ENCODE measurements around the gene MMP3. TPM values are rescaled to one million over a fixed set of nuclear protein-coding genes. Genes with fewer than 3 reads are reported as not detected.

Gene MMP3
- total RNA-seq, 1 experiment from 2014 or later = 17.8 TPM

GRCh38 chr11:102807921-102808320 is 35.5 kb downstream of the MMP3 start:
- DNase-seq = peak; percentile 28
- Histone ChIP-seq H3K4me3 (no peak overlapping the region), H3K9me3 (no peaks in the 10 kb centered on the region), H3K36me3 (no peaks in the 10 kb centered on the region), H3K27me3 (no peaks in the 10 kb centered on the region)

DNA sequence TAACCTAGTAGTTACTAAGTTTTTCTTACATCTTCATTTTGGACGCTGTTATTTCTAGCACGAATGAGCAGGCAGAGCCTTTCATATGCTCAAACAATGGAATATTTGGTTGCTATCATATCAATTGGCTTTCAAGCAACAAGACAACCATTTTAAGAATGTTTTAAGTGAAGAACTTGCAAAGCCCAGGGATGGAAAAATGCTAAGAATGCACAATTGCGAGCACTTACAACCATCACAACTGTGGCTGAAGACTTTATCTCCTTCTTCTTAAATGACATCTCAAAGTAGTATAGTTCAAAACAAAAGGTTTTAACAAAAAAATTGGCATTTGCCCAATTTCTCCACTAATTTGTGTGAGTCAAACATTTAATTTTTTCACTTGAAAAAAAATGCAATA is 37.1 kb downstream of the MMP3 start:
- no peaks in the 10 kb centered on the region for H3K9me3 ChIP-seq
- DNase-seq = no peak
- H3K27me3 ChIP-seq = no peaks in the 10 kb centered on the region
- H3K36me3 ChIP-seq = no peaks in the 10 kb centered on the region
- H3K4me3 ChIP-seq = no peak overlapping the region

DNA sequence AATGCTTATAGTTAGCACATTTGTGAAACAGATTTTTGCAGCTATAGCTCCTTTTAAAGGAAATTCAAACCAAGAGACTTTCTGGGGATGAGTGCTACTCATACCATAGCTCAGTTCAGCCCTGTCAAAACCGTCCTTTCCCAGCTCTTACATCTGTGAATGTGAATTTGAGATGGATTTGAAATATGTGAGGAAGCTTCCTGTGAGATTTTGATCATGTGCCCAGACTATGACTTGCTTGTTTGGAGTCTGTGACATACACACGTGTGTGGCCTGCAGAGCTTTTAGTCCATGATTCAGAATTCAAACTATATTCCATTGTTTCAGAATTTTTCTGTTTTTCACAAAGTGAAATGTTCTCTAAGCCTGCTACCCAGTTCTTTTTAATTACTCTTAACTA is 41.1 kb downstream of the MMP3 start:
- Histone ChIP-seq H3K9me3 (no peaks in the 10 kb centered on the region), H3K36me3 (no peaks in the 10 kb centered on the region), H3K27me3 (no peaks in the 10 kb centered on the region), H3K4me3 (no peak overlapping the region)
- DNase-seq = peak; percentile 48

DNA sequence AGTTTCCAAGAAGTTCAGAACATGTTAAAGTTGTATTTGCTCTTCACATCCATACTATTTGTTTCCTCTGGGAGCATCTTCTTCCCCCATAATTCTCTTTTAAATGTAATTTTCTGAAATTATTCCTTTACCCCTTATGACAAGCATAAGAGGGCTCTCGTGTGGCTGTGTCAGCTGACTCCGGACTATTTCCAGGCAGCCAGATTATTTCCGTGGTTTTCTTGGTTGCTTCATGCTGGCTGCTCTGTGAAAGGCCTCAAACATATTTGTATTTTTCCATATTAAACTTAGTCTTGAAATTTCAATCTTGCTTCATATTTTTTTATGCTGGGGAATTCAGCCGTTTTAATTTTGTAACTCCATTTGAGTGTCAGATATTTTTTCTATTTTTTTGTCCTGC is 42.6 kb downstream of the MMP3 start:
- no peak overlapping the region for H3K4me3 ChIP-seq
- H3K27me3 ChIP-seq = no peaks in the 10 kb centered on the region
- H3K9me3 ChIP-seq = no peaks in the 10 kb centered on the region
- DNase-seq = no peak
- H3K36me3 ChIP-seq = no peaks in the 10 kb centered on the region

DNA sequence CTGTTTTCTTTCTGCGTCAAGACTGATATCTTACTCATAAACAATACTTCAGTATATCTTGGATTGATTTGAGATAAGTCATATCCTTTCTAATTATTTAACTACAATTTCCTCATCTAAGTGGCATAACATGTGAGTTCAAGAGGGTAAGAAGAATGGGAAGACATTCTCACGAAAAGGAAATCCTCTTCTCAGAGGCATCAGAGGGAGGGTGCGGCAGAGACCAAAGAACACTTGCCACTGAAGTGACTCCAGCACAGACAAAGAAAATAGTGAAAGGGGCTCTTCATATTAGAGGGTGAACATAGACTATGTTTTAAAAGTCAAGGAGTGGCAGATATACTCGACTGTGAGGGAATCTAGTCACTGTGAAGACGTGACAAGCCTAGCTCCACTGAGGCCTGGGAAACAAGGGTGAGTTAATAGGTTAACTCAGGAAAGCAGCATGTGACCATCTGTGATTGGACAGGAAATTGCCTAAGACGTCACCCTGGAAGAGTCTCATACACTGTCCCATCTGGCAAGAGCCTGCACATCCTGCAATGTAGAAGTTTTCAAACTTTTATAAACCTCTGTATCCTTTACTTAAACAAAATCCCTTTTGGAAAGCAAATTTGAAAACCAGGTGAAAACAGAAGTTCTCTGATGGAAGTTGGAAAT is 43.6 kb downstream of the MMP3 start:
- no peaks in the 10 kb centered on the region for H3K27me3 ChIP-seq
- H3K4me3 ChIP-seq = no peak overlapping the region
- no peaks in the 10 kb centered on the region for H3K36me3 ChIP-seq
- no peak for DNase-seq
- no peaks in the 10 kb centered on the region for H3K9me3 ChIP-seq

GRCh38 chr11:102798012-102798746 is 45.2 kb downstream of the MMP3 start, which contains the start of gene MMP1:
MMP1 (minus strand) TSS chr11:102798160; CDS start chr11:102798092, 68 bp downstream.
- peak; percentile 27 for DNase-seq
- Histone ChIP-seq H3K4me3 (no peak within 1 kb of the TSS), H3K9me3 (no peaks in the 10 kb centered on the region)

GRCh38 chr11:102794382-102794781 is 49.0 kb downstream of the MMP3 start:
- Histone ChIP-seq H3K4me3 (no peak overlapping the region), H3K9me3 (no peaks in the 10 kb centered on the region), H3K36me3 (no peaks in the 10 kb centered on the region), H3K27me3 (no peaks in the 10 kb centered on the region)
- DNase-seq = peak; percentile 10

More at GRCh38 chr11:102798012-102798746, 45.2 kb downstream of the MMP3 start, which contains the start of gene MMP1:
- Histone ChIP-seq H3K36me3 (no peaks in the 10 kb centered on the region), H3K27me3 (no peaks in the 10 kb centered on the region)

- Histone ChIP-seq H3K27me3 (no peaks in the 10 kb centered on the region), H3K9me3 (no peaks in the 10 kb centered on the region), H3K36me3 (no peaks in the 10 kb centered on the region), H3K4me3 (no peak overlapping the region)
- no peak for DNase-seq
Observed at GRCh38 chr11:102793677-102794290, 49.6 kb downstream of the MMP3 start.

GRCh38 chr11:102792604-102793003 is 50.8 kb downstream of the MMP3 start:
- Histone ChIP-seq H3K9me3 (no peaks in the 10 kb centered on the region), H3K27me3 (no peaks in the 10 kb centered on the region), H3K36me3 (no peaks in the 10 kb centered on the region), H3K4me3 (no peak overlapping the region)
- no peak for DNase-seq

GRCh38 chr11:102791271-102792036 is 52.0 kb downstream of the MMP3 start:
- Histone ChIP-seq H3K9me3 (no peaks in the 10 kb centered on the region), H3K4me3 (no peak overlapping the region), H3K36me3 (no peaks in the 10 kb centered on the region), H3K27me3 (no peaks in the 10 kb centered on the region)
- no peak for DNase-seq

- Histone ChIP-seq H3K27me3 (no peaks in the 10 kb centered on the region), H3K4me3 (no peak overlapping the region), H3K9me3 (no peaks in the 10 kb centered on the region), H3K36me3 (no peaks in the 10 kb centered on the region)
- no peak for DNase-seq
Observed at GRCh38 chr11:102788334-102788995, 54.9 kb downstream of the MMP3 start.

Other genes with a start within 250 kb of the MMP3 start
- gene MMP20, start 218.3 kb downstream of the MMP3 start, total RNA-seq (2014; rRNA removed; shearing (Covaris generic); ENCODE audit: low replicate concordance) = not detected in 2 replicates
- gene MMP27, start 137.8 kb downstream of the MMP3 start, total RNA-seq (2014; rRNA removed; shearing (Covaris generic); ENCODE audit: low replicate concordance) = not detected in 2 replicates
- not detected in 2 replicates for gene MMP8, start 118.7 kb downstream of the MMP3 start, total RNA-seq (2014; rRNA removed; shearing (Covaris generic); ENCODE audit: low replicate concordance)
- gene MMP10, start 63.0 kb downstream of the MMP3 start, total RNA-seq (2014; rRNA removed; shearing (Covaris generic); ENCODE audit: low replicate concordance) = 0.10 and 3.0 TPM in 2 replicates
- not detected in 2 replicates for gene MMP1, start 45.4 kb downstream of the MMP3 start, total RNA-seq (2014; rRNA removed; shearing (Covaris generic); ENCODE audit: low replicate concordance)
- gene MMP12, start 31.4 kb upstream of the MMP3 start, total RNA-seq (2014; rRNA removed; shearing (Covaris generic); ENCODE audit: low replicate concordance) = 0.12 TPM in 1 of 2 replicates, not detected in the other
- gene MMP13, start 112.1 kb upstream of the MMP3 start, total RNA-seq (2014; rRNA removed; shearing (Covaris generic); ENCODE audit: low replicate concordance) = not detected in 2 replicates
- 167 and 222 TPM in 2 replicates for gene DCUN1D5, start 248.6 kb upstream of the MMP3 start, total RNA-seq (2014; rRNA removed; shearing (Covaris generic); ENCODE audit: low replicate concordance)

All from MG63 (cell line).